GM18508 (cell line): ENCODE results near the gene GAP43.

ENCODE experiments used
- ATAC-seq: cut with Tn5 transposase; IDR thresholded peaks from one replicate; pipeline ENCODE4 v1.9.1; 2021; ENCODE audit warnings: moderate number of reproducible peaks; ENCODE audit not compliant: insufficient read depth, unreplicated experiment

Gene GAP43

DNA sequence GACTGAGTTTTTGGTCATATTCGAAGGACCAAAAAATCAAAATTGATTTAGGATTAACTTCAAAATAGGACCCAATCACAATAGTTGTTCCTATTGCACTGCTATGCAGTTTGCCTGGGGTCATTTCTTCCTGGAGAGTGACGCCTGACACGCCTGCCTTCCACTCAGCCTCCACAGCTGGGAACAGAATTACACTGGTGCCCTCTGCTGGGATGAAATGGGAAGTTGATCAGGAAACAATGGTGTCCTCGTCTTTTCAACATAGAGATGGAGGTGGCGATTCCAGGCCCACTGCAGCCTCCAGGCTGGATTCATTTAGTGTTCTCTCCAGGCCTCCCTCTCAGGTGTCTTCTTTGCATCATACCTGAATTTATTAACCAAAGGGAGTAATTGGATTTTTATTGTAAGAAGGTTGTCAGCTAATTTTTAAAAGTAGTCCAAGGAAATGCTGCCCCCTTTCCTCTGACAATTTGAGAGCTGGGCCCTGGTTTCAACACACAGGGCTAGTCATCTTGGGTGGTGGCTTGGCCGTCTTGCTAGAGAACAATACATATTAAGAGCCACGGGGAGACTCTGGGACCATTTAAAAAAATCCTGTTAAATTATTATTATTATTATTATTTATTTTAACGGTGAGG, 69.7 kb downstream of the GAP43 start:
- ATAC-seq, result peak; percentile 91

DNA sequence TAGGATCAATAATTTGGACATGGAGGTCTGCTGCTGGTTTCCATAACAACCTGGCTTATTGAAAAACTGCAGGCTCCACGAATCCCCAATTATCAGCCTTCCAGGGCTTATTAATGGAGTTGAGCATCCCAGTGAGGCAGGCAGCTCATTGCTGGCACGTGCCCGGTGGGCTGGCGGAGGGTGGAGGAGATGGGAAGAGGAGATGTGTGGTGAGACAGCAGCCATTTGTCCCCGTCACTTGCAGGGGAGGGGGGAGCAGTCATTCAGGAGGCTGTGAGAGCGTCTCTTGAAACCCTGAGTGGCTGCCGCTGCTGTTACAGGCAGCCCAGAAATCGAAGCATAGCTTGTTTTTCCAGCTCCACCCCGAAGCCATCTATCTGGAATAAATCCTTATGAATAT, 70.6 kb downstream of the GAP43 start:
- ATAC-seq, result no peak

- ATAC-seq, result no peak
These were observed 71.8 kb downstream of the GAP43 start for GRCh38 chr3:115695090-115695489.

DNA sequence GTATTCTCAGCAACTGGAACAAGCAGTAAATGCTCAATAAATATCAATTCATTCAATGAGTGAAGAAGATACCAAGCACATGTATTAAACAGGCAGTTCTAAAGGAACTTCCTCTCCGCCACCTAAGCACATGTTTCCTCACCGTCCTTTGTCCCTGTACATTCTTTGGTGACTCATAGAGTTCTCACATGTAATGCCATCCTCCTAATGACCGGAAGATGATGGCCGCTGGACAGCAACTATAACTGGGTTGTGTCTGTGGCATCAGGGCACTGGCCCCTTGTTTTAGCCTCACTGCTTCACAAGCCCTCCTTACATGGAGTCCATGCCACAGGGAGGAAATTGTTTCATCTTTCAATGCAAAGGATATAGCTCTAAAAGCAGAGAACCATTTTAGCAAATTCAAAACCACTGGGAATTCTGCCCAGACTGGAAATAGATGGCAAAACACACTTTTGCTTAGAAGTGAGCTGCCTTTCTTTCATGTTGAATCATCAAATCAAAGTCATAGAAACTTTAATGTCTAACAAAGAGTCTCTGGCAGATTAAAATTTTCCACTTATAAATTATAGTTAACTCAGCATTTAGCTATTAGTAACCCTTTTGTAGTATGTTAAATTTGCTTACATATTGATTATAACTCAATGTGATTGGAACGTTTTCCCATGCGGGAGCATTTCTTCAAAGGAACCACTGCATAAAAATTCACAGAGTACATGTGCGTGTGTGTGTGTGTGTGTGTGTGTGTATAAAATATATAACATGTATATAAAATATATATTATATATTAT, 74.1 kb downstream of the GAP43 start:
- no peak for ATAC-seq

DNA sequence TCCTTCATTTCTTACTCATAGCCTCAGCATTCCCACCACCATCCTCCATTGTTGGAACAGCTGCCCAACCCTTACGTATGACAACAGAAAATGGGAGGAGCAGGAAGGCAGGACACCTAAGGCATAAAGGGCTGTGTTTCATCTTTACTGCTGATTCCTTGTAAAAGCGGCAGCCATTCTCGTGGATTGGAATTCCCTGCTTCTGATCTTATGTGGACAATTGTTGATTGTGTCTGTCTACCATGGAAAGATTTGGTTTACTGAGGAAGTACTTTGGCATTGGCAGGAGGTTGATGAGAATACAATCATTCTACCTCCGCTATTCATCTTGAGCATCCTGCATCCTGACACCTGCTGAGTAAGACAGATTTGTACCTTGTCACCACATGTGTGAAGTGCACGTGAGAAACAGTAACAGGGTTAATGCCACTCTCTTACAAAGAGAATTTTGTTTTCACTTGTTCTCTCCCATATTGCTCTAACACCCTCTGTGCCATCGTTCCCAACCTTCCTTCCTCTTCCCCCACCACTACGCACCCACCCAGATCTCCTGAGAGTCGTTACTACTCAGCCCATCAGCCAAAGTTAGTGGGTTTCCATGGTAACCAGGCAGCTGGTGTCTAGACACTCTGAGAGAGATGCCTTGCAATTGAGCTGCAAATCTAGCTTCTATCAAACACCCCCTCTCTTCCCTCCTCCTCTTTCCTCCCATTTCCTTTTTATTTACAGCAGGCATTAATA, 75.7 kb downstream of the GAP43 start:
- ATAC-seq, result no peak

GRCh38 chr3:115699706-115700105, 76.4 kb downstream of the GAP43 start:
- no peak for ATAC-seq

DNA sequence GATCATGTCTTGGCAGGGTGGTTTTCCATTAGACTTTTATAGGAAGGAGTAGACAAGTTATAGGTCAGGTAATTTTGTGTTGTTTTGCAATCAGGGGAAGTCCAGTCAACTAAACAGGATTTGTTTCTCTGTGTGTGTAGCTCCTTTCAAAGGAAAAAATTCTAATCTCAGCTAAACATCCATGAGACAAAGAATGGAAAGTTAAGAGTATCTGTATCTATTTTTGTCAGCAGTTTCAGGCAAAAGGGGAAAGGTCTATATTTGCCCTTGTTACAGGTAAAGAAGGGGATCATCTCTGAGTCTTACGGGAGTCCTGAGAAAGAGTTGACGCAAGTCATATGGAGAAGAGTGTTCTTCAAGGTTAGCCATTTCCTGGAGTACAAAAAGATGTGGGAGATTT, 79.3 kb downstream of the GAP43 start:
- ATAC-seq, result no peak

DNA sequence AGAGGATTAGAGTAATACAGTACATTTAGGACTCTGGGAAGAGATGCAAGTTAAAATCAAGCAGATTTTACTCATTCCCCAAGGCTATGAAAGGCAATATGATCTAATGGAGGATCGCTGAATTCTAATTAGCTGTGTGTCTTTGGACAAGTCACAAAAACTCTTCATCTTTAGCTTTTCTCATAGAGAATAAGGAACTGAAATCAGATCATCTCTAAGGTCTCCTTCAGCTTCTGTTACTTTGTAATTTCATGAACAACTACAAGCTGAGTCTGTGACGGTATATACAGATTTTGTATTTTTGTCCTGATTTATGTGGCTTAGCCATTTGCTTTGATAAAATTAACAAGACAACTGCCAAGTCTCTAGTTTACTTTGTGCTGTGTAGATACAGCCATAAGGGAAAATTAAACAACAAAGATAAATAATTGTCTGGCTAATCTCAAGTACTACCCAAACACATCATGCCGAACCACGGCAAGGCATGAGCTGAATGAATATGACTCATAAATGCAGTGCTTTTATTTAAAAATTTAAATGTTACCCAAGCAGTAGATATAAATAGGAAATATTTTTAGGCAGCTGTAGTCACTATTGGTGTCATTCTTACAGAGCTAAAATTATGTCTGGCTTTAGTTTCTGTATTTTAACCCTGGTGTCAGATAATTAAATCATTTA, 81.5 kb downstream of the GAP43 start:
- ATAC-seq, result peak; percentile 53

GRCh38 chr3:115706311-115706829, 83.1 kb downstream of the GAP43 start:
- no peak for ATAC-seq

- ATAC-seq, result no peak
These were observed 85.2 kb downstream of the GAP43 start for GRCh38 chr3:115708540-115708939.

GRCh38 chr3:115709093-115709492, 85.8 kb downstream of the GAP43 start:
- ATAC-seq, result no peak

GRCh38 chr3:115709931-115710330, 86.6 kb downstream of the GAP43 start:
- no peak for ATAC-seq

GRCh38 chr3:115710799-115711198, 87.5 kb downstream of the GAP43 start:
- no peak for ATAC-seq

- ATAC-seq, result no peak
These were observed 89.6 kb downstream of the GAP43 start for GRCh38 chr3:115712871-115713270.

- ATAC-seq, result no peak
These were observed 90.0 kb downstream of the GAP43 start for GRCh38 chr3:115713284-115713683.

- no peak for ATAC-seq
These were observed 92.0 kb downstream of the GAP43 start for GRCh38 chr3:115715241-115715745.

- ATAC-seq, result no peak
These were observed 97.7 kb downstream of the GAP43 start for GRCh38 chr3:115720983-115721382.

- ATAC-seq, result no peak
These were observed 102.5 kb downstream of the GAP43 start for GRCh38 chr3:115725800-115726199.

DNA sequence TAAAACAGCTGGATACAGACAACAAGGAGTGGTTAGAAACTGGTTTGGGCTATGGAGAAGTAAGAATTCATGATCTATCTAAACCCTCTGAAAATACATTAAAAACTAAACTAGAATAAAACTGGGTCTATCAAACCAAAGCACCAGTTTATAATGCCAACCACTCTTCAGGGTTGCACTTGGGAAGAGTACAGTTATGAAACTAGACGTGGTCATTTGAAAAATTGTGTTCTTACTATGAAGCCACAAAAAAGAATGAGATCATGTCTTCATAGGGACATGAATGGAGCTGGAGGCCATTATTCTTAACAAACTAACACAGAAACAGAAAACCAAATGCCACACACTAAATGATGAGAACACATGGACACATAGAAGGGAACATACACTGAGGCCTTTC, 103.8 kb downstream of the GAP43 start:
- ATAC-seq, result no peak

- ATAC-seq, result no peak
These were observed 104.7 kb downstream of the GAP43 start for GRCh38 chr3:115728013-115728412.
